HEK293 (cell line): Measurements from ENCODE around the gene SERGEF.
A peak's percentile ranks its signal among the peaks of the same experiment; 100 is the strongest.
"Not testable (repeated sequence)": the region's sequence is repeated elsewhere in the genome, so short reads cannot be mapped to it uniquely, and the experiment has no call there.

Experiments used
- CTCF ChIA-PET: fragments of 350-600 bp; formaldehyde crosslinking; extraction: SDS; loops from one replicate; lab custom pipeline; 2021; ENCODE audit warnings: antibody characterized with exemption; lab: Yijun Ruan, JAX
- POLR2A ChIA-PET: fragments of 300-600 bp; formaldehyde crosslinking; extraction: SDS; loops from one replicate; lab custom pipeline; 2020; ENCODE audit warnings: antibody characterized with exemption, inconsistent platforms; lab: Yijun Ruan, JAX
- H3K27ac ChIP-seq: fragments of 200-500 bp; sonication (Bioruptor generic); 2 replicates; pipeline ENCODE4 v1.5.1; 2014; ENCODE audit warnings: low read depth, low read length, control low read depth, inconsistent platforms; ENCODE audit errors: extremely low read depth
- H3K36me3 ChIP-seq, 2 experiments: fragments of 200-500 bp in 1 of 2; sonication (Bioruptor generic) in 1 of 2; 1 replicate in 1 of 2; 2 replicates in 1 of 2; pipeline ENCODE4 v1.5.1; 2014 to 2017; ENCODE audit warnings: inconsistent platforms in 2 of 2, low read length in 2 of 2; ENCODE audit not compliant: control insufficient read depth in 2 of 2, insufficient read depth in 1 of 2
- H3K4me1 ChIP-seq: fragments of 200-500 bp; sonication (Bioruptor generic); 2 replicates; pipeline ENCODE4 v1.5.1; 2014; ENCODE audit warnings: mild to moderate bottlenecking, low read length, inconsistent platforms; ENCODE audit not compliant: control insufficient read depth, insufficient read depth
- H3K4me3 ChIP-seq: 2 replicates; pipeline ENCODE4 v1.5.1; 2011; ENCODE audit warnings: low read depth, mild to moderate bottlenecking, control low read depth, low read length, moderate library complexity
- H3K9me3 ChIP-seq: fragments of 200-500 bp; sonication (Bioruptor generic); 2 replicates; pipeline ENCODE4 v1.5.1; 2014; ENCODE audit warnings: low read depth, low read length, inconsistent platforms; ENCODE audit not compliant: control insufficient read depth, insufficient read depth
- HOXC10 ChIP-seq: sonication (generic); formaldehyde crosslinking; IDR thresholded peaks from 2 replicates; pipeline ENCODE4 v1.8.1; 2023; ENCODE audit warnings: mild to moderate bottlenecking, missing genetic modification reagents
- KLF10 ChIP-seq: fragments of 450-650 bp; IDR thresholded peaks from 2 replicates; pipeline ENCODE4 v1.5.1; 2018; ENCODE audit warnings: missing biosample characterization, mild to moderate bottlenecking, missing genetic modification characterization
- KLF8 ChIP-seq: fragments of 450-650 bp; formaldehyde crosslinking; IDR thresholded peaks from 2 replicates; pipeline ENCODE4 v1.5.1; 2016; ENCODE audit warnings: missing biosample characterization, missing genetic modification characterization
- MZF1 ChIP-seq: fragments of 450-650 bp; formaldehyde crosslinking; IDR thresholded peaks from 2 replicates; pipeline ENCODE4 v1.5.1; 2017; ENCODE audit warnings: missing biosample characterization, missing genetic modification characterization, borderline replicate concordance
- TCF7L2 ChIP-seq: IDR thresholded peaks from 2 replicates; pipeline ENCODE4 v1.6.1; 2011; ENCODE audit warnings: low read depth, mild to moderate bottlenecking, inconsistent platforms, low read length, moderate library complexity, borderline replicate concordance
- TRIM28 ChIP-seq: IDR thresholded peaks from 2 replicates; pipeline ENCODE4 v1.6.1; 2011; ENCODE audit warnings: low read length, control low read depth, borderline replicate concordance
- YY2 ChIP-seq: fragments of 450-650 bp; formaldehyde crosslinking; IDR thresholded peaks from 2 replicates; pipeline ENCODE4 v1.5.1; 2016; ENCODE audit warnings: missing biosample characterization, missing genetic modification characterization
- ZBTB10 ChIP-seq: fragments of 450-650 bp; formaldehyde crosslinking; IDR thresholded peaks from 2 replicates; pipeline ENCODE4 v1.5.1; 2016; ENCODE audit warnings: missing biosample characterization, missing genetic modification characterization
- ZBTB11 ChIP-seq: fragments of 450-650 bp; formaldehyde crosslinking; conservative IDR thresholded peaks from 2 replicates; pipeline ENCODE4 v1.5.1; 2016; ENCODE audit warnings: low read depth, missing biosample characterization, missing genetic modification characterization
- ZBTB26 ChIP-seq: fragments of 450-650 bp; formaldehyde crosslinking; optimal IDR thresholded peaks from 2 replicates; pipeline ENCODE3; 2016; ENCODE audit warnings: missing biosample characterization, mild to moderate bottlenecking, missing genetic modification characterization
- ZNF121 ChIP-seq: fragments of 450-650 bp; formaldehyde crosslinking; IDR thresholded peaks from 2 replicates; pipeline ENCODE4 v1.5.1; 2016; ENCODE audit warnings: missing biosample characterization, missing genetic modification characterization
- ZNF132 ChIP-seq: fragments of 450-650 bp; formaldehyde crosslinking; IDR thresholded peaks from 2 replicates; pipeline ENCODE4 v1.5.1; 2017; ENCODE audit warnings: missing biosample characterization, missing genetic modification characterization, borderline replicate concordance
- ZNF133 ChIP-seq: fragments of 450-650 bp; formaldehyde crosslinking; IDR thresholded peaks from 2 replicates; pipeline ENCODE4 v1.5.1; 2016; ENCODE audit warnings: missing biosample characterization, missing genetic modification characterization
- ZNF146 ChIP-seq: fragments of 450-650 bp; formaldehyde crosslinking; IDR thresholded peaks from 2 replicates; pipeline ENCODE4 v1.5.1; 2016; ENCODE audit warnings: missing biosample characterization, missing genetic modification characterization
- ZNF148 ChIP-seq: fragments of 450-650 bp; formaldehyde crosslinking; IDR thresholded peaks from 2 replicates; pipeline ENCODE4 v1.5.0; 2017; ENCODE audit warnings: missing biosample characterization, missing genetic modification characterization, borderline replicate concordance
- ZNF155 ChIP-seq: fragments of 450-650 bp; formaldehyde crosslinking; IDR thresholded peaks from 2 replicates; pipeline ENCODE4 v1.5.1; 2016; ENCODE audit warnings: missing biosample characterization, missing genetic modification characterization
- ZNF521 ChIP-seq: fragments of 450-650 bp; formaldehyde crosslinking; IDR thresholded peaks from 2 replicates; pipeline ENCODE4 v1.5.1; 2017; ENCODE audit warnings: missing biosample characterization, mild to moderate bottlenecking, missing genetic modification characterization
- ZNF544 ChIP-seq: fragments of 450-650 bp; formaldehyde crosslinking; IDR thresholded peaks from 2 replicates; pipeline ENCODE4 v1.5.0; 2017; ENCODE audit warnings: missing biosample characterization, missing genetic modification characterization
- ZNF555 ChIP-seq: fragments of 450-650 bp; formaldehyde crosslinking; conservative IDR thresholded peaks from 2 replicates; pipeline ENCODE4 v1.5.1; 2017; ENCODE audit warnings: missing biosample characterization, mild to moderate bottlenecking, missing genetic modification characterization, inconsistent platforms
- ZNF707 ChIP-seq: fragments of 450-650 bp; formaldehyde crosslinking; IDR thresholded peaks from 2 replicates; pipeline ENCODE4 v1.5.1; 2016; ENCODE audit warnings: missing biosample characterization, missing genetic modification characterization
- ZNF776 ChIP-seq: fragments of 450-650 bp; formaldehyde crosslinking; IDR thresholded peaks from 2 replicates; pipeline ENCODE4 v1.5.0; 2017; ENCODE audit warnings: missing biosample characterization, missing genetic modification characterization, borderline replicate concordance

Gene SERGEF

GRCh38 chr11:17868398-17868797 is 144.4 kb downstream of the SERGEF start:
- peak; percentile 89 for TF ChIP-seq ZNF707 (tag by site-specific recombination)
- H3K4me1 ChIP-seq, H3K27ac ChIP-seq, H3K9me3 ChIP-seq, CTCF ChIA-PET, H3K36me3 ChIP-seq, POLR2A ChIA-PET, H3K4me3 ChIP-seq: not testable (repeated sequence)

GRCh38 chr11:17867341-17867740 is 145.5 kb downstream of the SERGEF start:
- TF ChIP-seq KLF10: no peak
- no peak for TF ChIP-seq ZNF146 (tag by site-specific recombination)
- no peak for TF ChIP-seq ZBTB10 (tag by site-specific recombination)
- no peak for TF ChIP-seq ZNF521 (tag by site-specific recombination)
- no peak for TF ChIP-seq ZNF148 (tag by site-specific recombination)
- no peak for TF ChIP-seq HOXC10
- no peak for TF ChIP-seq TCF7L2
- TF ChIP-seq ZBTB11 (tag by site-specific recombination): no peak
- no peak for TF ChIP-seq ZNF707 (tag by site-specific recombination)
- no peak for TF ChIP-seq KLF8
- no peak for TF ChIP-seq YY2 (tag by site-specific recombination)
- H3K4me3 ChIP-seq: no peak overlapping the region
- ChIA-PET CTCF (no interaction called here), POLR2A (no interaction called here)
- H3K27ac ChIP-seq: no peak overlapping the region
- peaks cover 0 to 6% of the 10 kb centered on the region in 2 experiments; a peak in 1 of 3 replicates for H3K36me3 ChIP-seq
- H3K4me1 ChIP-seq: no peaks in the 10 kb centered on the region
- no peaks in the 10 kb centered on the region for H3K9me3 ChIP-seq

GRCh38 chr11:17865765-17866428 is 146.9 kb downstream of the SERGEF start:
- Histone ChIP-seq H3K4me1 (no peaks in the 10 kb centered on the region), H3K9me3 (no peaks in the 10 kb centered on the region), H3K4me3 (no peak overlapping the region), H3K27ac (no peak overlapping the region), H3K36me3 (peaks cover 0 to 11% of the 10 kb centered on the region in 2 experiments; a peak in 1 of 3 replicates)
- ChIA-PET POLR2A (no interaction called here), CTCF (interaction anchor here (0.7 to 3.0 kb wide), 14 partner anchors 8 to 121 kb away, joined by 3 to 23 read pairs (median 5); no protein-coding TSS in a partner anchor)
- TF ChIP-seq ZBTB26 (tag by site-specific recombination) (no peak), ZNF155 (tag by site-specific recombination) (no peak), ZNF555 (tag by site-specific recombination) (no peak), ZNF132 (tag by site-specific recombination) (no peak), ZNF544 (tag by site-specific recombination) (no peak), ZNF121 (tag by site-specific recombination) (no peak), MZF1 (tag by site-specific recombination) (no peak), ZNF776 (tag by site-specific recombination) (no peak), ZNF133 (tag by site-specific recombination) (no peak), TRIM28 (no peak)
